Activated B cell treated with CpG ODN at 0.5 μM for 24 hours (primary cell): ENCODE data around the gene PAGE2. TPM values are rescaled to one million over a fixed set of nuclear protein-coding genes. Genes with fewer than 3 reads are reported as not detected.
"Not testable (repeated sequence)": the region's sequence is repeated elsewhere in the genome, so short reads cannot be mapped to it uniquely, and the experiment has no call there.

Experiments used
- ATAC-seq: fragments of 200-7000 bp; cut with Tn5 transposase; one replicate; pipeline ENCODE4 v1.10.0; 2021; ENCODE audit warnings: low read depth, mild to moderate bottlenecking, moderate library complexity
- CTCF ChIA-PET: fragments of 350-600 bp; sonication (Branson Sonifier 250); formaldehyde crosslinking; loops from one replicate; lab custom pipeline; 2021; ENCODE audit warnings: antibody characterized with exemption; lab: Charles Lee
- POLR2A ChIA-PET: fragments of 350-600 bp; sonication (Branson Sonifier 250); formaldehyde crosslinking; loops from one replicate; lab custom pipeline; 2021; ENCODE audit warnings: antibody characterized with exemption; lab: Charles Lee
- DNase-seq: peaks from one replicate; pipeline ENCODE4 v3.0.0; 2022
- H3K27ac Mint-ChIP-seq: one replicate; pipeline ENCODE4 v1.8.0; 2020; ENCODE audit warnings: mixed read lengths
- H3K27me3 Mint-ChIP-seq: one replicate; pipeline ENCODE4 v1.8.0; 2021; ENCODE audit warnings: mixed read lengths
- H3K36me3 Mint-ChIP-seq: one replicate; pipeline ENCODE4 v1.8.0; 2021; ENCODE audit warnings: low read depth, mixed read lengths
- H3K4me1 Mint-ChIP-seq: one replicate; pipeline ENCODE4 v1.8.0; 2021; ENCODE audit warnings: mixed read lengths
- H3K4me3 Mint-ChIP-seq: one replicate; pipeline ENCODE4 v1.8.0; 2020; ENCODE audit warnings: mild to moderate bottlenecking, mixed read lengths
- H3K9me3 Mint-ChIP-seq: one replicate; pipeline ENCODE4 v1.8.0; 2020; ENCODE audit warnings: mixed read lengths
- CTCF ChIP-seq: fragments of 200-600 bp; IDR thresholded peaks from one replicate; pipeline ENCODE4 v1.8.0; 2022; ENCODE audit warnings: antibody characterized with exemption, mild to moderate bottlenecking
- intact Hi-C: fragments of 100-400 bp; cut with micrococcal nuclease; formaldehyde crosslinking; loops from one replicate; pipeline ENCODE4 v1.15.1; 2024
- total RNA-seq: library from RNA; stranded (reverse); gene quantifications from 2 replicates; pipeline ENCODE4 v1.2.3, GENCODE V29; 2022

Gene PAGE2
- total RNA-seq, 1 donor from 2014 or later = not detected

- Mint-ChIP-seq H3K4me1 (peaks cover 11% of the 10 kb centered on the region), H3K36me3 (no peaks in the 10 kb centered on the region), H3K27me3 (no peaks in the 10 kb centered on the region), H3K9me3 (no peaks in the 10 kb centered on the region), H3K4me3 (peak overlapping the region; percentile 68), H3K27ac (no peak overlapping the region)
- intact Hi-C loops = loop anchor here (1.0 to 10.0 kb wide), 9 partner anchors 105 to 1223 kb away; partner anchors contain the start of gene RRAGB
- ATAC-seq (peak; percentile 54), DNase-seq (no peak)
- CTCF ChIA-PET = interaction anchor here (1.1 to 1.3 kb wide), 2 partner anchors 166 to 418 kb away, joined by 6 to 9 read pairs; no protein-coding TSS in a partner anchor
- TF ChIP-seq CTCF = peak; percentile 18
- POLR2A ChIA-PET = interaction anchor here (0.8 to 1.3 kb wide), 2 partner anchors 58 to 418 kb away, joined by 3 to 5 read pairs; partner anchors contain the start of gene APEX2
These were observed 31.1 kb upstream of the PAGE2 start for GRCh38 chrX:55057675-55058249.

- ATAC-seq, POLR2A ChIA-PET, H3K36me3 Mint-ChIP-seq, H3K9me3 Mint-ChIP-seq, H3K4me1 Mint-ChIP-seq, H3K27ac Mint-ChIP-seq, intact Hi-C loops, DNase-seq, CTCF ChIA-PET, H3K27me3 Mint-ChIP-seq, H3K4me3 Mint-ChIP-seq: not testable (repeated sequence)
These were observed 21.6 kb upstream of the PAGE2 start for GRCh38 chrX:55067180-55067579.

GRCh38 chrX:55072286-55072685 is 16.5 kb upstream of the PAGE2 start:
- peaks cover 3% of the 10 kb centered on the region for H3K27me3 Mint-ChIP-seq
- no peak overlapping the region for H3K27ac Mint-ChIP-seq
- no peak overlapping the region for H3K4me3 Mint-ChIP-seq
- no peak for TF ChIP-seq CTCF
- H3K4me1 Mint-ChIP-seq = no peaks in the 10 kb centered on the region
- intact Hi-C loops = no loop called here
- ChIA-PET CTCF (no interaction called here), POLR2A (no interaction called here)
- H3K9me3 Mint-ChIP-seq = no peaks in the 10 kb centered on the region
- ATAC-seq (no peak), DNase-seq (no peak)
- no peaks in the 10 kb centered on the region for H3K36me3 Mint-ChIP-seq

- ATAC-seq (no peak), DNase-seq (no peak)
- TF ChIP-seq CTCF = no peak
- intact Hi-C loops = no loop called here
- H3K4me3 Mint-ChIP-seq = no peak within 1 kb of the TSS
- no peaks in the 10 kb centered on the region for H3K9me3 Mint-ChIP-seq
- no peak within 1 kb of the TSS for H3K27ac Mint-ChIP-seq
- H3K4me1 Mint-ChIP-seq = no peaks in the 10 kb centered on the region
- H3K27me3 Mint-ChIP-seq = no peaks in the 10 kb centered on the region
- H3K36me3 Mint-ChIP-seq = no peaks in the 10 kb centered on the region
- POLR2A ChIA-PET = no interaction called here
- CTCF ChIA-PET = no interaction called here
These were observed 13.9 kb upstream of the PAGE2 start, which contains the start of gene PAGE2B for GRCh38 chrX:55074851-55075467. Gene PAGE2B (plus strand): TSS chrX:55075030. CDS start chrX:55076042, 1,012 bp downstream.

GRCh38 chrX:55098691-55099090 is 9.9 kb downstream of the PAGE2 start:
- intact Hi-C loops = no loop called here
- POLR2A ChIA-PET = no interaction called here
- Mint-ChIP-seq H3K4me3 (no peak overlapping the region), H3K27ac (no peak overlapping the region), H3K27me3 (no peaks in the 10 kb centered on the region), H3K4me1 (no peaks in the 10 kb centered on the region), H3K9me3 (no peaks in the 10 kb centered on the region), H3K36me3 (no peaks in the 10 kb centered on the region)
- ATAC-seq = no peak
- DNase-seq = no peak
- no peak for TF ChIP-seq CTCF
- CTCF ChIA-PET = no interaction called here
